Cardiac fibroblast (primary cell): ENCODE measurements around the gene CDK5RAP3.

Experiments
- DNase-seq, 2 donors: peaks; one replicate each; pipeline versions ENCODE4 v3.0.0 to v3.0.0-alpha.2; 2010; ENCODE audit warnings: low read depth in 2 of 2
- H3K4me3 ChIP-seq, 2 donors: replicated peaks in 1 of 2; 1 replicate in 1 of 2; 2 replicates in 1 of 2; pipeline ENCODE4 v1.5.1; 2011; ENCODE audit warnings: low read depth in 2 of 2, low read length in 2 of 2, mild to moderate bottlenecking in 2 of 2, moderate library complexity in 1 of 2
- TF ChIP-seq, protein P1 (sequence below): IDR thresholded peaks from one replicate; pipeline ENCODE4 v1.5.1; 2011; ENCODE audit warnings: low read depth, mild to moderate bottlenecking, low read length, inconsistent platforms

Gene CDK5RAP3

GRCh38 chr17:47956791-47957590 lies 13.9 kb upstream of the CDK5RAP3 start:
- no peak overlapping the region for H3K4me3 ChIP-seq
- TF ChIP-seq, protein P1, sequence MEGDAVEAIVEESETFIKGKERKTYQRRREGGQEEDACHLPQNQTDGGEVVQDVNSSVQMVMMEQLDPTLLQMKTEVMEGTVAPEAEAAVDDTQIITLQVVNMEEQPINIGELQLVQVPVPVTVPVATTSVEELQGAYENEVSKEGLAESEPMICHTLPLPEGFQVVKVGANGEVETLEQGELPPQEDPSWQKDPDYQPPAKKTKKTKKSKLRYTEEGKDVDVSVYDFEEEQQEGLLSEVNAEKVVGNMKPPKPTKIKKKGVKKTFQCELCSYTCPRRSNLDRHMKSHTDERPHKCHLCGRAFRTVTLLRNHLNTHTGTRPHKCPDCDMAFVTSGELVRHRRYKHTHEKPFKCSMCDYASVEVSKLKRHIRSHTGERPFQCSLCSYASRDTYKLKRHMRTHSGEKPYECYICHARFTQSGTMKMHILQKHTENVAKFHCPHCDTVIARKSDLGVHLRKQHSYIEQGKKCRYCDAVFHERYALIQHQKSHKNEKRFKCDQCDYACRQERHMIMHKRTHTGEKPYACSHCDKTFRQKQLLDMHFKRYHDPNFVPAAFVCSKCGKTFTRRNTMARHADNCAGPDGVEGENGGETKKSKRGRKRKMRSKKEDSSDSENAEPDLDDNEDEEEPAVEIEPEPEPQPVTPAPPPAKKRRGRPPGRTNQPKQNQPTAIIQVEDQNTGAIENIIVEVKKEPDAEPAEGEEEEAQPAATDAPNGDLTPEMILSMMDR, result no peak
- no peak for DNase-seq

DNA sequence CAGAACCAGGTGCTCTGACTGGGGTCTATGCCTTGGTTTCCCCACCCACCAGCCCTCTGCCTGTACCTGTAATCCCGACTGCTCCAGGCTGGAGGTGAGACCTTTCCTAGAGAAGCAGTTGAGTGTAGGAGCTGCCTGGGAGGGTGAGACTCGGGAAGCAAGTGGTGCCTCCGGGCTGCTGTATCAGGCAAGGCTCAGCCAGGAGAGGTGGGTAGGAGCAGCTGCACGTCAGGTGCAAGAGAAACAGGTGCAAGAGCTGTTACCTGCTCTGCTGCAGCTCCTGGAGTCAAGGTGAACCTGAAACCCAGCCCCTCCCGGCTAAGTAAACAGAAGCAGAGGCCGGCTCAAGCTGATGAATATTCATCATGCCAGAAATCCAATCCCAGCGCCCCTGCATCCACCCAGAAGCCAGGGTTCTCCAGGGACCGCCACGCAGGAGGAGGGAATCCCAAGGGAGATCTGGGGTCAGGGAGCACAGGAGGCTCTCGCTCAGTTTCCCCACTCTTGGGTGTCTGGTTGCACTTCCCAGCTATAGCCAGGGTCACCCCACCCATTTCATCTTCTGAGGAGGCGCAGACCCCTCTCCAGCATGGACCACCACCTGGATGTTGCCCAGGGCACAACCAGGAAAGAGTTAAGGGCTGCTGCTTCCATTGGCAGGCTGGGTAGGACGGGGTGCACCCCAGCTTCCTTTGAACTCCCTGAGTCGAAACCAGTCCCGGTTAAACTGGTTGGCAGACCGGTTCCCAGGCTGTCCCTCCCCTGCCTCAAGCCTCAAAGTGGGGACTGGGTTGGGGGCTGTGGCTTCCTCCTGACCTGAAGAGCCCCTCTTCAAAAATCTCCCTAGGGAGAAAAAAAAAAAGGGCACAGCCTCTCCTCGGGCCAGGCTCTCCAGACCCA lies 13.1 kb upstream of the CDK5RAP3 start, which contains the start of gene PRR15L:
TSS of gene PRR15L (minus strand) at position 293 of the 900 bp plus-strand sequence. CDS start 4,649 bp downstream, outside the sequence.
- H3K4me3 ChIP-seq, result no peak within 1 kb of the TSS
- DNase-seq, result no peak
- TF ChIP-seq, protein P1, result no peak

GRCh38 chr17:47959825-47960655 lies 10.9 kb upstream of the CDK5RAP3 start:
- TF ChIP-seq, protein P1, result no peak
- H3K4me3 ChIP-seq, result no peak overlapping the region
- no peak for DNase-seq

DNA sequence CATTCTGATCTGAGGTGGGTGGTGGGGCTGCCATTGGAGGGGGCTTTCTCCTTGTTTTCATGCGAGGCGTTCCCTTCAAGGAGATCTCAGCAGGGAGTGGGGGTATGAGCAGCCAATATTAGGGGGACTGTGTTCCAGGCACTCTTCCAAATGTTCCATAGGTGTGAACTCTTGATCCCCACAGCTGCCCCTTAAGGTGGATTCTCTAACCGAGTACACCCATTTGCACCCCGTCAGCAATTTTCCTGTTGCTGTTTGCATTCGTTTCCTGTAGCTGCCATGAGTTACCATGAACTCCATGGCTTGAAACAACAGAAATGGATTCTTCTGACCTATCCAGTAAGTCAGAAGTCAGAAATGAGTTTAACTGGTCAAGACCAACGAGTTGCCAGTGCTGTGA lies 9.5 kb upstream of the CDK5RAP3 start:
- H3K4me3 ChIP-seq, result no peak overlapping the region
- TF ChIP-seq, protein P1, result no peak
- DNase-seq, result no peak

- no peak overlapping the region for H3K4me3 ChIP-seq
- TF ChIP-seq, protein P1, result no peak
- no peak for DNase-seq
Measured at GRCh38 chr17:47962901-47963300, 8.0 kb upstream of the CDK5RAP3 start.

DNA sequence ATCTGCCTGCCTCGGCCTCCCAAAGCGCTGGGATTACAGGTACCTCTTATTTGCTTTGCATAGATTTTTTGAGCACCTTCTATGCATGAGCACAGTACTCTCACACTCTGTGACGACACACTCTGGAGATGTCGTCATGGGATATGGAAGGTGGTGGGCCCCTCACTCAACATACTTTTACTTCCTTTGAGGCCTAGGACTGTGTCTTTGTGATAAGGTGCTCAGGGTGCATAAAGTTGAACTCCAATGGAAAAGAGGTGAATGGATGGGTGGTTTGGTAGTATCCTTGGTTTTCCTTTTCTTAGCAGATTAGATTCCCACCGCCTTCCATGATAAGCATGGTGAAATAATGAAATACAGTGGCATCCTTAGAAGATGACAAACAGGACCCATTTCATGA lies 6.1 kb upstream of the CDK5RAP3 start:
- no peak overlapping the region for H3K4me3 ChIP-seq
- TF ChIP-seq, protein P1, result no peak
- no peak for DNase-seq
